GM12878 (cell line): Measurements from ENCODE around the gene SHISA2. TPM values are rescaled to one million over a fixed set of nuclear protein-coding genes. Genes with fewer than 3 reads are reported as not detected.

ENCODE experiments used
- ATAC-seq: fragments of 200-7000 bp; cut with Tn5 transposase; 3 replicates; pipeline ENCODE4 v1.9.1; 2020; ENCODE audit warnings: mild to moderate bottlenecking, moderate library complexity
- BruUV-seq: library from RNA; stranded (reverse); fragments of 400-500 nt; replicated peaks from 2 replicates; lab custom pipeline; 2021; lab: Mats Ljungman, UMichigan
- CTCF ChIA-PET: fragments of 300-600 bp; sonication (Branson Sonifier 250); formaldehyde crosslinking; extraction: SDS; loops from one replicate; lab custom pipeline; 2021; ENCODE audit warnings: inconsistent platforms; lab: Yijun Ruan, JAX
- POLR2A ChIA-PET: fragments of 350-600 bp; formaldehyde crosslinking; extraction: SDS; loops from one replicate; lab custom pipeline; 2021; ENCODE audit warnings: inconsistent platforms; lab: Charles Lee
- RAD21 ChIA-PET: fragments of 300-600 bp; sonication (Branson Sonifier 250); formaldehyde crosslinking; loops from one replicate; lab custom pipeline; 2023; ENCODE audit warnings: antibody characterized with exemption; ENCODE audit not compliant: unreplicated experiment; lab: Charles Lee
- SMC1A ChIA-PET: fragments of 300-600 bp; sonication (Branson Sonifier 250); formaldehyde crosslinking; loops from one replicate; lab custom pipeline; 2023; ENCODE audit not compliant: unreplicated experiment, uncharacterized antibody; lab: Charles Lee
- DNase-seq: peaks from one replicate; pipeline ENCODE4 v3.0.0-alpha.2; 2011; ENCODE audit warnings: low read depth, low spot score
- FAIRE-seq: peaks from 3 replicates; lab custom pipeline; 2011; peaks lifted over from hg19 to GRCh38; lab: Jason Lieb, UNC
- H2AFZ ChIP-seq: 2 replicates; pipeline ENCODE4 v1.6.0; 2011; ENCODE audit warnings: low read depth, low read length, control low read depth; ENCODE audit not compliant: control insufficient read depth
- H3K27ac ChIP-seq: 2 replicates; pipeline ENCODE4 v1.5.1; 2011; ENCODE audit warnings: control low read depth; ENCODE audit not compliant: control insufficient read depth, insufficient read depth
- H3K27me3 ChIP-seq, 2 experiments: replicated peaks in 1 of 2; 2 replicates each; pipeline versions ENCODE4 v1.6.0 to v1.6.1; 2011; ENCODE audit warnings: low read length in 1 of 2; ENCODE audit not compliant: control insufficient read depth in 2 of 2, insufficient read depth in 2 of 2
- H3K36me3 ChIP-seq, 2 experiments: 2 replicates each; pipeline ENCODE4 v1.5.1; 2011; ENCODE audit warnings: low read length in 1 of 2; ENCODE audit not compliant: control insufficient read depth in 2 of 2, insufficient read depth in 2 of 2
- H3K4me1 ChIP-seq: 2 replicates; pipeline ENCODE4 v1.6.1; 2011; ENCODE audit warnings: mild to moderate bottlenecking, low read length, moderate library complexity, mixed read lengths; ENCODE audit not compliant: control insufficient read depth, insufficient read depth
- H3K4me2 ChIP-seq: 2 replicates; pipeline ENCODE4 v1.6.0; 2011; ENCODE audit warnings: control low read depth; ENCODE audit not compliant: control insufficient read depth, insufficient read depth
- H3K4me3 ChIP-seq: fragments of 200-600 bp; sonication (generic); 2 replicates; pipeline ENCODE4 v1.5.1; 2016
- H3K79me2 ChIP-seq: 2 replicates; pipeline ENCODE4 v1.6.0; 2011; ENCODE audit warnings: low read length; ENCODE audit not compliant: control insufficient read depth, insufficient read depth
- H3K9ac ChIP-seq: 2 replicates; pipeline ENCODE4 v1.8.0; 2011; ENCODE audit warnings: low read length, control low read depth, mixed read lengths; ENCODE audit not compliant: control insufficient read depth, insufficient read depth
- H3K9me3 ChIP-seq: replicated peaks from 3 replicates; pipeline ENCODE4 v1.5.1; 2011; ENCODE audit warnings: mild to moderate bottlenecking, low read length; ENCODE audit not compliant: control insufficient read depth, insufficient read depth
- H4K20me1 ChIP-seq: 2 replicates; pipeline ENCODE4 v1.6.0; 2011; ENCODE audit not compliant: control insufficient read depth, insufficient read depth
- CHD1 ChIP-seq: IDR thresholded peaks from 2 replicates; pipeline ENCODE4 v1.6.1; 2012; ENCODE audit warnings: low read depth, low read length, improper control_type of control experiment
- GATAD2B ChIP-seq: fragments of 450-650 bp; conservative IDR thresholded peaks from 2 replicates; pipeline ENCODE4 v1.6.1; 2017; ENCODE audit warnings: low read depth, mild to moderate bottlenecking, moderate library complexity
- HDAC2 ChIP-seq: fragments of 200-600 bp; sonication (generic); IDR thresholded peaks from 2 replicates; pipeline ENCODE4 v1.6.1; 2017
- KAT2A ChIP-seq: conservative IDR thresholded peaks from 2 replicates; pipeline ENCODE4 v1.6.1; 2011; ENCODE audit warnings: low read depth, low read length; ENCODE audit not compliant: control insufficient read depth
- NR2C2 ChIP-seq: IDR thresholded peaks from 2 replicates; pipeline ENCODE4 v1.6.1; 2011; ENCODE audit warnings: borderline replicate concordance, low read depth; ENCODE audit not compliant: control insufficient read depth, insufficient read length
- RBBP5 ChIP-seq: fragments of 200-600 bp; sonication (generic); conservative IDR thresholded peaks from 2 replicates; pipeline ENCODE4 v1.6.1; 2016
- RFX5 ChIP-seq: IDR thresholded peaks from 2 replicates; pipeline ENCODE4 v1.6.1; 2011; ENCODE audit warnings: low read depth, low read length, improper control_type of control experiment
- WGBS: methylation state at CpG from one replicate; pipeline ENCODE4 v1.1.6; 2016; ENCODE audit warnings: low lambda C conversion rate; ENCODE audit not compliant: insufficient replicate concordance, insufficient coverage; ENCODE audit errors: missing lambda C conversion rate; 5-methylcytosine and 5-hydroxymethylcytosine counted together
- in situ Hi-C: fragments of 300-500 bp; cut with MboI; formaldehyde crosslinking; loops from 9 replicates; pipeline ENCODE4 v1.14.3; 2018; ENCODE audit warnings: mixed read lengths
- intact Hi-C: fragments of 100-400 bp; cut with micrococcal nuclease; formaldehyde crosslinking; loops from one replicate; pipeline ENCODE4 v1.14.2; 2022; ENCODE audit not compliant: unreplicated experiment
- polyA plus RNA-seq, 11 experiments: library from polyadenylated mRNA; depleted of rRNA in 4 of 11; unstranded in 6 of 11; stranded (reverse) in 5 of 11; fragments of >200 nt; fragmentation: Nextera tagmentation in 4 of 11; fragmentation: Illumina TruSeq in 1 of 11; extraction: Ambion mirVana in 4 of 11; extraction: Trizol in 1 of 11; gene quantifications; 1 replicate in 1 of 11; 2 replicates in 10 of 11; pipeline versions ENCODE4 v1.2.1 to v1.2.3, GENCODE V29; 2011 to 2016; ENCODE audit warnings: inconsistent platforms in 2 of 11, missing spikeins in 2 of 11, low read depth in 1 of 11
- total RNA-seq, 4 experiments: library from RNA; depleted of rRNA in 3 of 4; stranded (reverse); fragments of >200 nt in 3 of 4; fragmentation: Illumina TruSeq in 1 of 4; extraction: Trizol in 1 of 4; gene quantifications; 2 replicates each; pipeline versions ENCODE4 v1.2.1 to v1.2.3, GENCODE V29; 2013 to 2021
- TF ChIP-seq, protein P1 (sequence below): IDR thresholded peaks from 2 replicates; pipeline ENCODE4 v1.6.1; 2011; ENCODE audit warnings: borderline replicate concordance, low read depth, mild to moderate bottlenecking, moderate library complexity, mixed read lengths, low read length; ENCODE audit not compliant: insufficient read depth; ENCODE audit errors: extremely low read length
- TF ChIP-seq, protein P2 (sequence below): IDR thresholded peaks from 2 replicates; pipeline ENCODE4 v1.6.1; 2011; ENCODE audit warnings: low read depth, low read length, improper control_type of control experiment, borderline replicate concordance
- TF ChIP-seq, protein P3 (sequence below): fragments of 450-650 bp; IDR thresholded peaks from 2 replicates; pipeline ENCODE4 v1.6.1; 2017; ENCODE audit warnings: mild to moderate bottlenecking

Gene SHISA2
- total and polyA plus RNA-seq, 10 of the 15 experiments (the other 5 are each of a cell fraction or from before 2014, with no cell fraction given), result 0.04 to 0.08 TPM; not detected in 8

DNA sequence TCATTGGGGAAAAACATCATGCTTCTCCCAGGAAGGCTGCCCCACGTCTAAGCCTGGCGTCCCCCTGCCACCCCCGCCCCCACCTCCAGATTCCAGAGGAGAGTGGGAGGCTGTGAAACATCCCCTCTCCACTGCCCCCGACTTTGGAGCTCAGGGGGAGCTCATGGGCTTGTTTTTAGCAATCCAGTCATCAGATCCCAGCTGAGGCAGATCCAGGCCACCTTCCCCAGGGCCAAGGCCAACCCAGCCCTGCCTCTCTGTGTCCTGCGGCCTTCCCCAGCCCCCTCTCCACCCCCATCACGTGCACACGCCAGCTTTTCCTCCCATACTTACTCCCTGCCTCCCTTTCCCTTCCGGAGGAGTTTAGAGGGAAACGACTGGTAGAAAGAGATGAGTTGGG, 38.8 kb downstream of the SHISA2 start:
- Histone ChIP-seq H3K79me2 (no peaks in the 10 kb centered on the region), H3K4me2 (no peak overlapping the region), H3K27me3 (no peaks in the 10 kb centered on the region; a peak in 2 of 4 replicates), H2AFZ (no peak overlapping the region), H3K36me3 (no peaks in the 10 kb centered on the region), H3K27ac (no peak overlapping the region), H3K9ac (no peak overlapping the region), H3K4me3 (no peak overlapping the region), H3K9me3 (no peaks in the 10 kb centered on the region; the same call in 2 of the 3 replicates), H4K20me1 (no peaks in the 10 kb centered on the region), H3K4me1 (no peaks in the 10 kb centered on the region)
- ChIA-PET SMC1A (no interaction called here), RAD21 (no interaction called here), POLR2A (no interaction called here), CTCF (no interaction called here)
- no TSS peak for BruUV-seq
- intact Hi-C loops (no loop called here), in situ Hi-C loops (no loop called here)
- TF ChIP-seq, protein P1, sequence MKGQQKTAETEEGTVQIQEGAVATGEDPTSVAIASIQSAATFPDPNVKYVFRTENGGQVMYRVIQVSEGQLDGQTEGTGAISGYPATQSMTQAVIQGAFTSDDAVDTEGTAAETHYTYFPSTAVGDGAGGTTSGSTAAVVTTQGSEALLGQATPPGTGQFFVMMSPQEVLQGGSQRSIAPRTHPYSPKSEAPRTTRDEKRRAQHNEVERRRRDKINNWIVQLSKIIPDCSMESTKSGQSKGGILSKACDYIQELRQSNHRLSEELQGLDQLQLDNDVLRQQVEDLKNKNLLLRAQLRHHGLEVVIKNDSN, result no peak
- TF ChIP-seq, protein P2, sequence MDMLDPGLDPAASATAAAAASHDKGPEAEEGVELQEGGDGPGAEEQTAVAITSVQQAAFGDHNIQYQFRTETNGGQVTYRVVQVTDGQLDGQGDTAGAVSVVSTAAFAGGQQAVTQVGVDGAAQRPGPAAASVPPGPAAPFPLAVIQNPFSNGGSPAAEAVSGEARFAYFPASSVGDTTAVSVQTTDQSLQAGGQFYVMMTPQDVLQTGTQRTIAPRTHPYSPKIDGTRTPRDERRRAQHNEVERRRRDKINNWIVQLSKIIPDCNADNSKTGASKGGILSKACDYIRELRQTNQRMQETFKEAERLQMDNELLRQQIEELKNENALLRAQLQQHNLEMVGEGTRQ, result no peak
- TF ChIP-seq NR2C2, result no peak
- TF ChIP-seq RFX5, result no peak
- TF ChIP-seq HDAC2, result no peak
- no peak for TF ChIP-seq RBBP5
- TF ChIP-seq KAT2A, result no peak
- TF ChIP-seq GATAD2B, result no peak
- TF ChIP-seq, protein P3, sequence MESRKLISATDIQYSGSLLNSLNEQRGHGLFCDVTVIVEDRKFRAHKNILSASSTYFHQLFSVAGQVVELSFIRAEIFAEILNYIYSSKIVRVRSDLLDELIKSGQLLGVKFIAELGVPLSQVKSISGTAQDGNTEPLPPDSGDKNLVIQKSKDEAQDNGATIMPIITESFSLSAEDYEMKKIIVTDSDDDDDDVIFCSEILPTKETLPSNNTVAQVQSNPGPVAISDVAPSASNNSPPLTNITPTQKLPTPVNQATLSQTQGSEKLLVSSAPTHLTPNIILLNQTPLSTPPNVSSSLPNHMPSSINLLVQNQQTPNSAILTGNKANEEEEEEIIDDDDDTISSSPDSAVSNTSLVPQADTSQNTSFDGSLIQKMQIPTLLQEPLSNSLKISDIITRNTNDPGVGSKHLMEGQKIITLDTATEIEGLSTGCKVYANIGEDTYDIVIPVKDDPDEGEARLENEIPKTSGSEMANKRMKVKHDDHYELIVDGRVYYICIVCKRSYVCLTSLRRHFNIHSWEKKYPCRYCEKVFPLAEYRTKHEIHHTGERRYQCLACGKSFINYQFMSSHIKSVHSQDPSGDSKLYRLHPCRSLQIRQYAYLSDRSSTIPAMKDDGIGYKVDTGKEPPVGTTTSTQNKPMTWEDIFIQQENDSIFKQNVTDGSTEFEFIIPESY, result no peak
- TF ChIP-seq CHD1, result no peak
- DNase-seq, result no peak
- no peak for ATAC-seq
- FAIRE-seq, result no peak
- 38% methylated on average over 8 of the region's 9 CpGs for WGBS
